GM21723 (cell line): ENCODE results near the gene CEACAM16.

Experiments used
- ATAC-seq: cut with Tn5 transposase; IDR thresholded peaks from one replicate; pipeline ENCODE4 v1.9.1; 2021; ENCODE audit warnings: mild to moderate bottlenecking, moderate library complexity; ENCODE audit not compliant: unreplicated experiment

CEACAM16 gene

GRCh38 chr19:44744871-44745332 is 46.0 kb downstream of the CEACAM16 start:
- no peak for ATAC-seq

GRCh38 chr19:44745341-44745831 is 46.4 kb downstream of the CEACAM16 start:
- no peak for ATAC-seq

- no peak for ATAC-seq
These were observed 47.1 kb downstream of the CEACAM16 start for GRCh38 chr19:44745887-44746600.

- ATAC-seq = no peak
These were observed 47.6 kb downstream of the CEACAM16 start for GRCh38 chr19:44746616-44746945.

GRCh38 chr19:44746946-44747738 is 48.2 kb downstream of the CEACAM16 start:
- peak; percentile 31 for ATAC-seq

GRCh38 chr19:44747739-44748425 is 48.9 kb downstream of the CEACAM16 start:
- peak; percentile 16 for ATAC-seq

GRCh38 chr19:44748426-44749254 is 49.7 kb downstream of the CEACAM16 start, which contains the start of gene BCL3:
TSS of gene BCL3 (plus strand) at chr19:44748708. CDS start at chr19:44748791, 83 bp downstream.
- peak; percentile 29 for ATAC-seq

- no peak for ATAC-seq
These were observed 50.3 kb downstream of the CEACAM16 start for GRCh38 chr19:44749292-44749691.

GRCh38 chr19:44749994-44750393 is 51.0 kb downstream of the CEACAM16 start:
- ATAC-seq = no peak

GRCh38 chr19:44752123-44752815 is 53.3 kb downstream of the CEACAM16 start:
- no peak for ATAC-seq

- peak; percentile 62 for ATAC-seq
These were observed 54.1 kb downstream of the CEACAM16 start for GRCh38 chr19:44752816-44753625.

GRCh38 chr19:44753626-44753931 is 54.6 kb downstream of the CEACAM16 start:
- ATAC-seq = no peak

GRCh38 chr19:44753932-44754749 is 55.2 kb downstream of the CEACAM16 start:
- peak; percentile 35 for ATAC-seq

GRCh38 chr19:44754750-44755080 is 55.8 kb downstream of the CEACAM16 start:
- ATAC-seq = no peak

- no peak for ATAC-seq
These were observed 56.3 kb downstream of the CEACAM16 start for GRCh38 chr19:44755219-44755618.

- no peak for ATAC-seq
These were observed 57.2 kb downstream of the CEACAM16 start for GRCh38 chr19:44756089-44756562.

- no peak for ATAC-seq
These were observed 58.2 kb downstream of the CEACAM16 start for GRCh38 chr19:44757057-44757734.
